ENCODE data around the gene CTNNA1. TPM values are rescaled to one million over a fixed set of nuclear protein-coding genes. Genes with fewer than 3 reads are reported as not detected.

CTNNA1 gene
- total RNA-seq, 4 donors from 2014 or later = 140 to 752 (median 389) TPM

DNA sequence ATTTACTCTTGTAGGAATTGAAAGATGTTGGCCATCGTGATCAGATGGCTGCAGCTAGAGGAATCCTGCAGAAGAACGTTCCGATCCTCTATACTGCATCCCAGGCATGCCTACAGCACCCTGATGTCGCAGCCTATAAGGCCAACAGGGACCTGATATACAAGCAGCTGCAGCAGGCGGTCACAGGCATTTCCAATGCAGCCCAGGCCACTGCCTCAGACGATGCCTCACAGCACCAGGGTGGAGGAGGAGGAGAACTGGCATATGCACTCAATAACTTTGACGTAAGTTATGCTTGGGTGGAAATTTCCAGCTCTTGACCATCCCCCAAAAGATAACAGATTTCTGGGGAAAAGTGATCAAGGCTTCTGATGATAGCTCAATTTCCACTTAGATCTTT is 71.3 kb downstream of the CTNNA1 start:
- Histone ChIP-seq H3K27me3 (no peaks in the 10 kb centered on the region), H3K27ac (peak overlapping the region in 1 of 2 donors; percentile 3), H3K36me3 (no peaks in the 10 kb centered on the region), H3K9me3 (no peaks in the 10 kb centered on the region), H3K4me1 (no peaks in the 10 kb centered on the region), H3K4me3 (no peak overlapping the region)
- no peak for DNase-seq
- no peak for TF ChIP-seq POLR2A (IDR thresholded peaks at IDR 0.05)
- TF ChIP-seq, protein P1, sequence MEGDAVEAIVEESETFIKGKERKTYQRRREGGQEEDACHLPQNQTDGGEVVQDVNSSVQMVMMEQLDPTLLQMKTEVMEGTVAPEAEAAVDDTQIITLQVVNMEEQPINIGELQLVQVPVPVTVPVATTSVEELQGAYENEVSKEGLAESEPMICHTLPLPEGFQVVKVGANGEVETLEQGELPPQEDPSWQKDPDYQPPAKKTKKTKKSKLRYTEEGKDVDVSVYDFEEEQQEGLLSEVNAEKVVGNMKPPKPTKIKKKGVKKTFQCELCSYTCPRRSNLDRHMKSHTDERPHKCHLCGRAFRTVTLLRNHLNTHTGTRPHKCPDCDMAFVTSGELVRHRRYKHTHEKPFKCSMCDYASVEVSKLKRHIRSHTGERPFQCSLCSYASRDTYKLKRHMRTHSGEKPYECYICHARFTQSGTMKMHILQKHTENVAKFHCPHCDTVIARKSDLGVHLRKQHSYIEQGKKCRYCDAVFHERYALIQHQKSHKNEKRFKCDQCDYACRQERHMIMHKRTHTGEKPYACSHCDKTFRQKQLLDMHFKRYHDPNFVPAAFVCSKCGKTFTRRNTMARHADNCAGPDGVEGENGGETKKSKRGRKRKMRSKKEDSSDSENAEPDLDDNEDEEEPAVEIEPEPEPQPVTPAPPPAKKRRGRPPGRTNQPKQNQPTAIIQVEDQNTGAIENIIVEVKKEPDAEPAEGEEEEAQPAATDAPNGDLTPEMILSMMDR (IDR thresholded peaks at IDR 0.05) = no peak
- intact Hi-C loops (cut with DNase I; ENCODE audit: low total_unique reads) = no loop called here

DNA sequence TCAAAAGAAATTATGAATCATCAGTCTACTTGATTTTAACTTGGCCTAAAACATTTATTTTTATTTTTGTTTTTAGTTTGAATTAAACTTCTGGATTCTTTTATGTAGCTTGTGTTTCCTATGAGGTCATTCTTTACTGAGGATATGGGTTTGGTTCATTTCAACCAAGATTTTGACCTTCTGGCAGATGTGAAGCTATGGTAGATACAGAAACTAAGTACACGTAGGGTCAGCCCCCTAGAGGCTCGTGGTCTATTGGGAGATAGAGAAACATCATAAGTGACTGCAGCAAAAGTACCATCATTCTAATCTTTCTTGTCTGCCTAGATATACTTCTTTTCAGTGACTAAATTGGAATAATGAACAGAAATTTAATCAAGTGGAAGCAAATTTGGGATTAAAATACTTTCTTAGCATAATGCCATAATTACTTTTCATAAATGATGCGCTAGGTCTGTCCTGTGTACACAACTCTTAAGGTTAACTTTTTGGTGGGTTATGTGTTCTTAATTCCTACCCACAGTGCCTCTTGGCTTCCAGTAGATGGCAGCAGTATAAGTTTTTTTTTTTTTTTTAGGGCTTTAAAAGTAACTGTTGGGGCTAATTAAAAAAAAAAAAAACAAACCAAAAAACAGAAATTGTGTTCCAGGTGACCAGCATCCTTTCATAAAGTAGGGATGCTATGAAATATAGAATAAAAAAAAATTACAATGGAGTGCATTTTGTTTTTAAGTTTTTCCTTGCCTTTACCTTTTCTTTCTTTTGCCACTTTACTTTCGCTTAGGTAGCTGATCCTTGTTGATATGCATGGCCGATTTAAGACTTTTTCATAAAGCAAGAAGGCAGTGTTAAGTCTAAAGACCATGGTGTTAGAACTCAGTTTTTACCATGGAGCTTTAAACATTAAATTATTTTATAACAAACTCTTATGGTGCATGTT is 72.0 kb downstream of the CTNNA1 start:
- Histone ChIP-seq H3K36me3 (no peaks in the 10 kb centered on the region), H3K27ac (peak overlapping the region in 1 of 2 donors; percentile 3), H3K9me3 (no peaks in the 10 kb centered on the region), H3K4me1 (no peaks in the 10 kb centered on the region), H3K27me3 (no peaks in the 10 kb centered on the region), H3K4me3 (no peak overlapping the region)
- TF ChIP-seq, protein P1 (IDR thresholded peaks at IDR 0.05) = peak; percentile 28 to 49 (median 34)
- no peak for TF ChIP-seq POLR2A (IDR thresholded peaks at IDR 0.05)
- no peak for DNase-seq
- intact Hi-C loops (cut with DNase I; ENCODE audit: low total_unique reads) = no loop called here

DNA sequence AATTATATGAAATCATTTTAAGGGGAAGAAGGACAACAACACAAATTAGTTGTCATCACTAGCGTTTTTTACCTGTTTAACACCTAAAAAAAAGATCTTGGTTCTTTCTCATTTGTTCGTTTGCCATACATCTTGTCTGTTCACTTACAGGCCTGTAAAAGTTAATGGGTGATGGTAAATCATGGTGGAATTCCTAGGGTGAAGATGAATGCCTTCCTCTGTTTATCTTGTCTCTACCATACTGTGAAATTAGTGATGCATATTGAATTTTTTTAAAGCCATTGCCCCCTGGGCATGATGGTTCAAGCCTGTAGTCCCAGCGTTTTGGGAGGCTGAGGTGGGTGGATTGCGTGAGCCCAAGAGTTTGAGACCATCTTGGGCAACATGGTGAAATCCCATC is 75.3 kb downstream of the CTNNA1 start:
- H3K36me3 ChIP-seq = no peaks in the 10 kb centered on the region
- H3K27me3 ChIP-seq = no peaks in the 10 kb centered on the region
- no peak overlapping the region for H3K4me3 ChIP-seq
- intact Hi-C loops (cut with DNase I; ENCODE audit: low total_unique reads) = no loop called here
- TF ChIP-seq, protein P1 (IDR thresholded peaks at IDR 0.05) = no peak
- TF ChIP-seq POLR2A (IDR thresholded peaks at IDR 0.05) = no peak
- no peaks in the 10 kb centered on the region for H3K9me3 ChIP-seq
- H3K4me1 ChIP-seq = peaks cover 0 to 5% of the 10 kb centered on the region in 2 donors
- H3K27ac ChIP-seq = no peak overlapping the region
- DNase-seq = no peak

DNA sequence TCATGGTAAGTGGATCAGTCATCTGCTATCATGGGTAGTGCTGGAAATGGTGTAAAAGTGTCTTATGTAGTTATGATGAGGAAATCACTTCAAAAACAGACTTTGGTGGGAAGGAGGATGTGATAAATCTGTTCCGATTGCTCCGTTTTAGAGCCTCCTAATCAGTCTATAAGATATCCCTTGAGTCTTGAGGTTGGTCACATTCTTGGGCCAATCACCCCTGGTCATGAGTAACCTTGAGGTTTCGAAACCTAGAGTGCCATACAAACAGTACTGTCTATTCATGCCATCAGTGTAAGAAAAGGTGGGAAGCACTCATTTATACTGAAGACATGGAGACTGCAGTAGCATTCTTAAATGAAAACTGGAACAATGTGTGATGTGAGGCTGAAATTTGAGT is 76.1 kb downstream of the CTNNA1 start:
- Histone ChIP-seq H3K4me3 (no peak overlapping the region), H3K36me3 (no peaks in the 10 kb centered on the region), H3K27me3 (no peaks in the 10 kb centered on the region), H3K27ac (no peak overlapping the region), H3K9me3 (no peaks in the 10 kb centered on the region), H3K4me1 (peaks cover 0 to 5% of the 10 kb centered on the region in 2 donors)
- TF ChIP-seq, protein P1 (IDR thresholded peaks at IDR 0.05) = no peak
- no peak for TF ChIP-seq POLR2A (IDR thresholded peaks at IDR 0.05)
- no peak for DNase-seq
- intact Hi-C loops (cut with DNase I; ENCODE audit: low total_unique reads) = no loop called here

DNA sequence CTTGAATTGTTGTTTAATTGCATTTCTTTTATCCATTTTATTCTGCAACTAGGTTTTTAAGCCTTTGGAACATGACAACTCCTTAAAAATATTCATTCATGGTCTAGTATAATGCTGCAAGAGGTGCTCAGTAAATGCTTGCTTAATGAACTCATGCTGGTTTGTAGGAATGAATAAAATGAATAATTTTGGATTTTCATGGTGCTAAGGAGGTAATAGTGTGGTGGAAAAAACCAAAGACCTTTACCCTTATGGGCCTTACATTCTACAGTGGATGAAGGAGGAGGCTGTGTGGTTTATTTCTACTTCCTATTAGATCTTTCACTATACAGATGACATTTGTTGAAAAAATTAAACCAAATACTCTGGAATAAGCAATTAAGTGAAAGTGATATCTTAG is 78.5 kb downstream of the CTNNA1 start:
- DNase-seq = no peak
- Histone ChIP-seq H3K27ac (no peak overlapping the region), H3K27me3 (no peaks in the 10 kb centered on the region), H3K9me3 (no peaks in the 10 kb centered on the region), H3K4me3 (no peak overlapping the region), H3K4me1 (peaks cover 0 to 5% of the 10 kb centered on the region in 2 donors), H3K36me3 (no peaks in the 10 kb centered on the region)
- no peak for TF ChIP-seq POLR2A (IDR thresholded peaks at IDR 0.05)
- TF ChIP-seq, protein P1 (IDR thresholded peaks at IDR 0.05) = no peak
- intact Hi-C loops (cut with DNase I; ENCODE audit: low total_unique reads) = no loop called here
